ENCODE measurements around the gene AFAP1L2.

DNA sequence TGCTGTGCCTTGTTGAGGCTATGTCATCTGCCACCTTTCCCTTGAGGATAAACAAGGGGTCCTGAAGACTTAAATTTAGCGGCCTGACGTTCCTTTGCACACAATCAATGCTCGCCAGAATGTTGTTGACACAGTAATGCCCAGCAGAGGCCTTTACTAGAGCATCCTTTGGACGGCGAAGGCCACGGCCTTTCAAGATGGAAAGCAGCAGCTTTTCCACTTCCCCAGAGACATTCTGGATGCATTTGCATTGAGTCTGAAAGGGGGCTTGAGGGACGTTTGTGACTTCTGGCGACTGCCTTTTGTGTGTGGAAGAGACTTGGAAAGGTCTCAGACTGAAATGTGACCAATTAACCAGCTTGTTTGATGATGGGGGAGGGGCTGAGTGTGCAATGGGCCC, 112.8 kb downstream of the AFAP1L2 start:
- TF ChIP-seq RAD21 (conservative IDR thresholded peaks at IDR 0.05) (no peak), POLR2AphosphoS5 (IDR thresholded peaks at IDR 0.05) (no peak)
- TF ChIP-seq, protein P1, sequence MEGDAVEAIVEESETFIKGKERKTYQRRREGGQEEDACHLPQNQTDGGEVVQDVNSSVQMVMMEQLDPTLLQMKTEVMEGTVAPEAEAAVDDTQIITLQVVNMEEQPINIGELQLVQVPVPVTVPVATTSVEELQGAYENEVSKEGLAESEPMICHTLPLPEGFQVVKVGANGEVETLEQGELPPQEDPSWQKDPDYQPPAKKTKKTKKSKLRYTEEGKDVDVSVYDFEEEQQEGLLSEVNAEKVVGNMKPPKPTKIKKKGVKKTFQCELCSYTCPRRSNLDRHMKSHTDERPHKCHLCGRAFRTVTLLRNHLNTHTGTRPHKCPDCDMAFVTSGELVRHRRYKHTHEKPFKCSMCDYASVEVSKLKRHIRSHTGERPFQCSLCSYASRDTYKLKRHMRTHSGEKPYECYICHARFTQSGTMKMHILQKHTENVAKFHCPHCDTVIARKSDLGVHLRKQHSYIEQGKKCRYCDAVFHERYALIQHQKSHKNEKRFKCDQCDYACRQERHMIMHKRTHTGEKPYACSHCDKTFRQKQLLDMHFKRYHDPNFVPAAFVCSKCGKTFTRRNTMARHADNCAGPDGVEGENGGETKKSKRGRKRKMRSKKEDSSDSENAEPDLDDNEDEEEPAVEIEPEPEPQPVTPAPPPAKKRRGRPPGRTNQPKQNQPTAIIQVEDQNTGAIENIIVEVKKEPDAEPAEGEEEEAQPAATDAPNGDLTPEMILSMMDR (IDR thresholded peaks at IDR 0.05; ENCODE audit: poor library complexity, severe bottlenecking), result no peak
- TF ChIP-seq, protein P2, sequence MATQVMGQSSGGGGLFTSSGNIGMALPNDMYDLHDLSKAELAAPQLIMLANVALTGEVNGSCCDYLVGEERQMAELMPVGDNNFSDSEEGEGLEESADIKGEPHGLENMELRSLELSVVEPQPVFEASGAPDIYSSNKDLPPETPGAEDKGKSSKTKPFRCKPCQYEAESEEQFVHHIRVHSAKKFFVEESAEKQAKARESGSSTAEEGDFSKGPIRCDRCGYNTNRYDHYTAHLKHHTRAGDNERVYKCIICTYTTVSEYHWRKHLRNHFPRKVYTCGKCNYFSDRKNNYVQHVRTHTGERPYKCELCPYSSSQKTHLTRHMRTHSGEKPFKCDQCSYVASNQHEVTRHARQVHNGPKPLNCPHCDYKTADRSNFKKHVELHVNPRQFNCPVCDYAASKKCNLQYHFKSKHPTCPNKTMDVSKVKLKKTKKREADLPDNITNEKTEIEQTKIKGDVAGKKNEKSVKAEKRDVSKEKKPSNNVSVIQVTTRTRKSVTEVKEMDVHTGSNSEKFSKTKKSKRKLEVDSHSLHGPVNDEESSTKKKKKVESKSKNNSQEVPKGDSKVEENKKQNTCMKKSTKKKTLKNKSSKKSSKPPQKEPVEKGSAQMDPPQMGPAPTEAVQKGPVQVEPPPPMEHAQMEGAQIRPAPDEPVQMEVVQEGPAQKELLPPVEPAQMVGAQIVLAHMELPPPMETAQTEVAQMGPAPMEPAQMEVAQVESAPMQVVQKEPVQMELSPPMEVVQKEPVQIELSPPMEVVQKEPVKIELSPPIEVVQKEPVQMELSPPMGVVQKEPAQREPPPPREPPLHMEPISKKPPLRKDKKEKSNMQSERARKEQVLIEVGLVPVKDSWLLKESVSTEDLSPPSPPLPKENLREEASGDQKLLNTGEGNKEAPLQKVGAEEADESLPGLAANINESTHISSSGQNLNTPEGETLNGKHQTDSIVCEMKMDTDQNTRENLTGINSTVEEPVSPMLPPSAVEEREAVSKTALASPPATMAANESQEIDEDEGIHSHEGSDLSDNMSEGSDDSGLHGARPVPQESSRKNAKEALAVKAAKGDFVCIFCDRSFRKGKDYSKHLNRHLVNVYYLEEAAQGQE (IDR thresholded peaks at IDR 0.05; ENCODE audit: borderline replicate concordance), result no peak

Data from neural cell (in vitro differentiated cells).